Caki2 (cell line): ENCODE results near the gene HSD17B11. TPM values are rescaled to one million over a fixed set of nuclear protein-coding genes. Genes with fewer than 3 reads are reported as not detected.
"Not testable (repeated sequence)": the region's sequence is repeated elsewhere in the genome, so short reads cannot be mapped to it uniquely, and the experiment has no call there.

Experiments
- DNase-seq: peaks from one replicate; pipeline ENCODE4 v3.0.0-alpha.2; 2015; ENCODE audit warnings: low read depth
- in situ Hi-C: cut with HindIII; loops from 2 replicates; pipeline ENCODE4 v1.10.0; 2016; ENCODE audit warnings: low sequenced_read_pairs, low pct_unique_long_range_greater_than_20kb, mixed read lengths
- total RNA-seq: library from RNA; depleted of rRNA; stranded (reverse); fragments of >200 nt; shearing (Covaris generic); gene quantifications from 2 replicates; pipeline ENCODE4 v1.2.3, GENCODE V29; 2014; ENCODE audit warnings: low replicate concordance; rRNA removed

The HSD17B11 gene
- 59.6 and 78.3 TPM in 2 replicates for total RNA-seq

DNA sequence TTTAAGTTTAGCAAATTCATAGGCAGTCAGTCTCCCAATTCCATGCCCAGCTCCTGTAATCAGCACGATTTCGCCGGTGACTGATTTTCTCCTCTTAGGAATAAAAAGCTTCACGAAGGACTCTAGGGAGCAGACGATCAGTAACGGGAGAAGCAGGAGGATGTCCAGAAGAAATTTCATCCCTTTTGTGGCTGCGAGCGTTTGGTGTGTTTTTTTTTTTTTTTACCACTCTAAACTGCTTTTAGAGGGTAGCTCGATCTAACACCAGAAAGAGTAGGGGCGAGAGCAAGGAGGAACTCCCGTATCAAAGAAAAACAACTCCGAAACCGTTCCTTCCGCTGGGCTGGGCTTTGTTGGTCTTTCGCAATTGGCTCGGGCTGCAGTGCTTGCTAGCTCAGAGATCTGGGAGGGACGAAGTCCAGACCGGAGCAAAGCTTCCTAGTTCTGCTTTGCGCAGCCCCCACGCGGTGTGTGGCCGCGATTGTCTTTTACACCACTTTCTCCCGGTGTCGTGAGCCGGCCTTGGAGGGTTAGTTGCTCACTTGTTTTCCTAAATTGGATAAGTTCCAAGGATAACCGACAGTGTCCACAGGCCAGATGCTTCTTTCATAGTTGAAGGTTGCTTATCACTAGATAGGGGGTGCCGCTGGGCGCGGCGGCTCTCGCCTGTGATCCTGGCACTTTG is at the start of gene HSD17B11:
HSD17B11 (minus strand) TSS at position 298 of the 685 bp plus-strand sequence; CDS start at position 180, 118 bp downstream.
- DNase-seq: peak; percentile 94
- in situ Hi-C loops: no loop called here

GRCh38 chr4:87433342-87433741 is 42.4 kb upstream of the HSD17B11 start:
- in situ Hi-C loops: no loop called here
- DNase-seq: no peak

- in situ Hi-C loops: no loop called here
- DNase-seq: no peak
These were observed 39.0 kb upstream of the HSD17B11 start for GRCh38 chr4:87430038-87430437.

- DNase-seq: peak; percentile 69
- in situ Hi-C loops: no loop called here
These were observed 38.0 kb upstream of the HSD17B11 start for GRCh38 chr4:87428979-87429378.

DNA sequence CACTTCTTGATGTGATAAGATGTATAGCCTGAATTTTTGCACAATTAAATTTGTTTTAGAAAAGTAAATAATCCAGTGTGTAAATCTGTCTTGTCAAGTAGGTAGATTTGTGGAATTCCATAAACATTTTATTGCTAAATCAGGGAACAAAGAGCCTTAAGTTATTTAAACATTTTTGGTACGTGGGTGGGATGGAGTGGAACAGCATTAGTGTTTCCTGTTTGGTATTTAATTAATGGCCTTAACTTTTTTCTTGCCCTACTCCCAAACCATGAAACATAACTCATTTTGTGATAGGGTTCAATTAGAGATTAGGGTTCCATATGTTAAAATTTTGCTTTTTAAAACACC is 36.5 kb upstream of the HSD17B11 start:
- in situ Hi-C loops: no loop called here
- no peak for DNase-seq

DNA sequence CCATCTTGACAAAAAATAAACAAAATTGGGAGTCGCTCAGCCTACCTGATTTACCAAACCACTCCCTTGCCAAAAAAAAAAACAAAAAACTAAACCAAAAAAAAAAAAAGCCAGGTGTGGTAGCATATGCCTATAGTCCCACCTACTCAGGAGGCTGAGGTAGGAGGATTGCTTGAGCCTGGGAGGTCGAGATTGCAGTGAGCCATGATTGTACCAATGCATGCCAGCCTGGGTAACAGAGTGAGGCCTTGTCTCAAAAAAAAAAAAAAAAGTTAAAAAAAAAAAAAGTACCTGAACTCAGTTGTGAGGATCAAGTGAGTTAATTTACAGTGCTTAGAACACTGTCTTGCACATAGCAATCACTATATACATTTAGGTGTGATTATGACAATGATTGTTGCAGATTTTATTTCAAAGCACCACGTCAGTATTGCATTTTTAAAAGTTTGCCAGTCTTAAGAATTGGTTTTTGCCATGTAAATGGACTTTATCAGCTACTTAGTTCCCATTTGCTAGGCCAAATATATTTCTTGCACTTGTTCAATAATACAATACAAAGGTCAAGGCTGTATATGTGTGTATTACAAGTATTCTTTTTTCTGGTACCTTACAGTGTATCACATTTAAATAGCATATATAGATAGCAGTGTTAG is 36.0 kb upstream of the HSD17B11 start:
- in situ Hi-C loops: no loop called here
- DNase-seq: no peak

DNA sequence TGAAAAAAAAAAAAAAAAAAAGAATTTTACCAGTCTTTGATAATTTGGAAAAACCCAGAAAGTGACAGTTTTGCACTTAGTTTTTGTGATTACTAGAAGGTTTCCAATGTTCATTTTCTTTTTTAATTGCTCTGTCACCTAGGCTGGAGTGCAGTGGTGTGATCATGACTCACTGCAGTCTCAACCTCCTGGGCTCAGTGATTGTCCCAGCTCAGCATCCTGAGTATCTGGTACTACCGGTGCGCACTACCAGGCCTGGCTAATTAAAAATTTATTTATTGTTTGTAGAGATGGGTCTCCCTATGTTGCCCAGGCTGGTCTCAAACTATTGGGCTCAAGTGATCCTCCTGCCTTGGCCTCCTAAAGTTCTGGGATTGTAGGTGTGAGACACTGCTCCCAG is 34.7 kb upstream of the HSD17B11 start:
- in situ Hi-C loops: no loop called here

GRCh38 chr4:87424099-87424543 is 33.1 kb upstream of the HSD17B11 start:
- in situ Hi-C loops: not testable (repeated sequence)
- DNase-seq: peak; percentile 70

More for the DNA sequence above, 34.7 kb upstream of the HSD17B11 start:
- DNase-seq: peak; percentile 49

DNA sequence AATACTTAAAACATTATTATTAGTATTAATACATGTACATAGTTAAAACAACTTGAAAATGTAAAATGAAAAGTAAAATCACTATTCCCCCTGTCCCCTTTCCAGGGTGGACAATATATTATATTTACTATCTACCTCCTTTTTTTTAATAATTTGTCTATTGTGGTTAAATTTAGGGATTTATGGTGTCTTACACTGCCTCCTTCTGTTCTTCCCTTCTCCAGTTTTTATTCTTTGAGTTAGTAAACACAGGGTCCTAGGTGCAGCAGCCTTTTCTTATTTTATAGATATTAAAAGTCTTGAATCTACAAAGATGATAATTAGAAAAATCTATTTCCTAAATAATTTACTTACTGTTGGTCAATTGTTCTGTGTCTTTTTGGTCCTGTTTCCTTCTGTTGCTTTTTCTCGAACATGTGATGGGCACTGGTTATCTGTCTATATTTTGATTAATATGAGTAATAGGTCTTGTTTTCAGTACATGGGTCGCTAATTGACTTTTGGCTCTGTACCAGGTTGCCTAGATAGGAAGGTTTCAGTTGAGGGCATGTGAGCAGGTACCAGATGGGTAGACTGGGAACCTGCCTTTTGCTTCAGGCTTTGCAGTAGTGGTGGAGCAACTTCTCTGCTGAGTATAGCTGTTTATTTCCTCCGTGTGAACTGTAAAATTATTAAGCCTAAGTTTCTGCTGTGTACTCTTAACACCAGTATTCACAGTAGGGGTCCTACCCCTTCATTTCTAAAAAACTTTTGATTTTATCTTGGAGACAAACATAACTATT is 32.5 kb upstream of the HSD17B11 start:
- in situ Hi-C loops: no loop called here
- no peak for DNase-seq

GRCh38 chr4:87422104-87423052 is 31.4 kb upstream of the HSD17B11 start, which contains the start of gene NUDT9:
NUDT9 (plus strand) TSS chr4:87422573; CDS start chr4:87422906, 333 bp downstream.
- DNase-seq: peak; percentile 99
- in situ Hi-C loops: no loop called here

- in situ Hi-C loops: no loop called here
- DNase-seq: no peak
These were observed 29.4 kb upstream of the HSD17B11 start for GRCh38 chr4:87420276-87420830.

GRCh38 chr4:87419578-87420249 is 28.7 kb upstream of the HSD17B11 start:
- in situ Hi-C loops: no loop called here
- peak; percentile 75 for DNase-seq

DNA sequence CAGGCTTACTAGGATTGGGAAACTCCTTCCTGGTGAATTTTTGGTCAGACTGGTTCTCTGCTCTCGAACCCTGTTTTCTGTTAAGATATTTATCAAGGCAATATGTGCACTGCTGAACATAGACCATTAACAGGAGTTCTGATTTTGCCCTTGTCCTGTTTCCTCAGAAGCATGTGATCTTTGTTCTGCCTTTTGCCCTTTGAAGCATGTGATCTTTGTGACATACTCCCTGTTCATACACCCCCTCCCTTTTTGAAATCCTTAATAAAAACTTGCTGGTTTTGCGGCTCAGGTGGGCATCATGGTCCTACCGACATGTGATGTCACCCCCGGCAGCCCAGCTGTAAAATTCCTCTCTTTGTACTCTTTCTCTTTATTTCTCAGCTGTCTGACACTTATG is 27.4 kb upstream of the HSD17B11 start:
- DNase-seq, in situ Hi-C loops: not testable (repeated sequence)

DNA sequence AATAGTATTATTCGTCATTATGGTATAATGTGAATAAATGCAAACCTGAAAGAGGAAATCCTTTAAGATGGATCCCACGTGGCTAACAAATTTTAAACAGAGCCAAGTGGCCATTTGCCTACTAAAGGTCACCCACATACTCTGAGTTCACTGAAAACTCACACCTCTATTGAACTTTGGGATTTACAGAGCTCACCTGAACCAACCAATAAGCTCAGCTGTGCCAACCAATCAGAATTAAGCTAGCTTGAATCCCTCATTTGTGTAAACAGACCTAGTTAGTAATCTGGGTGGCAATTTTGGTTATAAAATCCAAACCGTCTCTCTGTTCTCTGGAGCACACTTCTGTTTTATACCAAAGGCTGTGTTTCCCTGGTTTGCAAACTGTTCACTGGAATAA is 26.0 kb upstream of the HSD17B11 start:
- in situ Hi-C loops: no loop called here
- no peak for DNase-seq

DNA sequence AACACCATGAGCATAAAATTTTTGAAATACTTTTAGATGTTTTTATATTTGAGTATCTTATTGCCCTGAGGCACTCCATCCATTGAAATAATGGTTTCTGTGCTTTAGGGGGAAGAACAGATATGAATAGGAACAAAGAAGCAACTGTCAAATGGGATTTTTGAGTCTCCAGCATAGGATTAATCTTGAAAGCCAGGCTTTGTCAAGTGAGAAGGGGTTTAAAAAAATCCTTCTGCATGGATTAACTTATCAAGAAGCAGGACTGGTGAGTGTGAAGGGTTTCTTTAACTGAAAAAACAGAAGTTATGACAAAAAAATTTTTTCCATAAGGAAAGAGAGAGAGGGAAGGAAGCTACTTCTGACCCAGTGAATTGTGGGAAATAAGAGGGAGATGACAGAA is 23.8 kb upstream of the HSD17B11 start:
- no peak for DNase-seq
- in situ Hi-C loops: no loop called here

DNA sequence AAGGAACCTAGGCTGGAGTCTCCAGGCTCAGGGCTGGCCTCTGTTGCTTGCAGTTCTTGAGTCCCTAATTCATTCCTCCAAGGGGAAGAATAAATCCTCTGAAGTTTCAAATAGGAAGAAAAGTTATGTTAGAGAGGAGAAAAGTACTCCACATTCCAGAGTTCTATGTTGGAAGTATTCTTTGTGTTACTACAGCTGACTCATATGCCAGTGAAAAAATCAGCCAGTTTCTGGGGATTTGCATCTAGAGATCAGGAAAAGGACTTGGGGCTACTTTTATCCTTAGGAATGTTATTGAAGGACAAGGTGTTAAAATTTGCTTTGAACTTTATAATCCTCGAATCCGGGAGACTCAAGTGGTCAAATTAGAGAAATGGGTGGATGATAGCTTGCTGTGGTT is 19.7 kb upstream of the HSD17B11 start:
- DNase-seq: no peak
- in situ Hi-C loops: no loop called here

- no peak for DNase-seq
- in situ Hi-C loops: no loop called here
These were observed 19.2 kb upstream of the HSD17B11 start for GRCh38 chr4:87410157-87410556.
